ENCODE measurements around the gene CAV3. TPM values are rescaled to one million over a fixed set of nuclear protein-coding genes. Genes with fewer than 3 reads are reported as not detected.

The CAV3 gene
- total RNA-seq, 1 donor from 2014 or later = not detected

GRCh38 chr3:8794247-8794646 is 60.6 kb downstream of the CAV3 start:
- DNase-seq (ENCODE audit: low read depth) = no peak

Other genes starting within 250 kb of the CAV3 start
- gene LMCD1, start 232.0 kb upstream of the CAV3 start, total RNA-seq = 119 and 499 TPM in 2 replicates
- gene SSUH2, start 89.0 kb upstream of the CAV3 start, total RNA-seq = not detected in 2 replicates
- gene OXTR, start 35.8 kb downstream of the CAV3 start, total RNA-seq = 1.2 and 6.9 TPM in 2 replicates
- 10.9 and 14.2 TPM in 2 replicates for gene RAD18, start 229.7 kb downstream of the CAV3 start, total RNA-seq